HG02884 (cell line): ENCODE results near the gene KCTD17.

Experiments
- ATAC-seq: cut with Tn5 transposase; IDR thresholded peaks from one replicate; pipeline ENCODE4 v1.9.1; 2021; ENCODE audit warnings: mild to moderate bottlenecking, moderate library complexity; ENCODE audit not compliant: unreplicated experiment

KCTD17 gene

GRCh38 chr22:37097346-37097745, 45.8 kb downstream of the KCTD17 start:
- no peak for ATAC-seq

- no peak for ATAC-seq
Observed at GRCh38 chr22:37098976-37099591, 47.5 kb downstream of the KCTD17 start.

GRCh38 chr22:37100589-37101127, 49.1 kb downstream of the KCTD17 start:
- ATAC-seq, result no peak

GRCh38 chr22:37101311-37102066, 49.9 kb downstream of the KCTD17 start:
- ATAC-seq, result no peak

GRCh38 chr22:37103151-37103550, 51.6 kb downstream of the KCTD17 start:
- ATAC-seq, result no peak

GRCh38 chr22:37103656-37104452, 52.3 kb downstream of the KCTD17 start:
- ATAC-seq, result no peak

GRCh38 chr22:37105154-37105553, 53.6 kb downstream of the KCTD17 start:
- no peak for ATAC-seq

- no peak for ATAC-seq
Observed at GRCh38 chr22:37105990-37106389, 54.4 kb downstream of the KCTD17 start.

GRCh38 chr22:37107816-37108621, 56.5 kb downstream of the KCTD17 start:
- no peak for ATAC-seq

GRCh38 chr22:37109242-37109917, 57.8 kb downstream of the KCTD17 start, which contains the start of gene TMPRSS6:
Gene TMPRSS6 (minus strand): TSS chr22:37109713. CDS start chr22:37103417, 6,296 bp downstream.
- ATAC-seq, result no peak

GRCh38 chr22:37111156-37111717, 59.7 kb downstream of the KCTD17 start:
- ATAC-seq, result no peak

GRCh38 chr22:37112084-37112728, 60.7 kb downstream of the KCTD17 start:
- no peak for ATAC-seq
